ENCODE data around the gene IFT25. TPM values are rescaled to one million over a fixed set of nuclear protein-coding genes. Genes with fewer than 3 reads are reported as not detected.

Gene IFT25
- total and polyA plus RNA-seq, 2 donors (not counting 1 experiment from before 2014, with no cell fraction given), result 27.6 to 37.6 TPM

DNA sequence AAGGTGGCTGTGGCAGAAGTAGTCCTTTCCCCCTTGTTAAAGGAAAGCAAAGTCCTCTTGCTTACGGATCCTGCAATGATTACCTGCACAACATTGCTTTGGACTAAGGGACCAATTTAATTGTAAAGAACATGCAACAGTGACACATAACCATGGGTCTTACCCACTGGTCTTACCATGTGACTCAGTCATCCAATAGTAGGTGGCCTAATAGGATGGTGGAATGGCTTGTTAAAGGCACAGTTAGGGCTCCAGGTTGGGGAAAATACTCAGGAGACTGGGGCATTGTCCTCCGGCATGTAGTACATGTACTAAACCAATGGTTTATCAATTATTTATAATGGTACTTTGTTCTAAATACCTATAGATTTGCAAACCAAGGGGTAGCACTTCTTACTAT lies 53.8 kb downstream of the IFT25 start:
- TF ChIP-seq CTCF (conservative IDR thresholded peaks at IDR 0.05 in 1 of 2, IDR thresholded peaks at IDR 0.05 in 1 of 2; ENCODE audit: low read depth in 1 of 2, low read length in 2 of 2), result no peak
- TF ChIP-seq EZH2 (IDR thresholded peaks at IDR 0.05; ENCODE audit: low read length, missing control alignments), result no peak
- H3K9ac ChIP-seq (ENCODE audit: insufficient read depth, low read length), result no peak overlapping the region
- H3K4me2 ChIP-seq (ENCODE audit: extremely low read depth, insufficient read depth, low read length), result no peak overlapping the region
- H3K4me3 ChIP-seq (replicated peaks in 1 of 4; ENCODE audit: control extremely low read depth in 1 of 4, insufficient read depth in 1 of 4, low read depth in 3 of 4, low read length in 4 of 4), result no peak overlapping the region
- H3K27me3 ChIP-seq (ENCODE audit: control insufficient read depth, insufficient read depth, low read length), result no peaks in the 10 kb centered on the region
- H2AFZ ChIP-seq (ENCODE audit: low read length), result no peak overlapping the region
- no peaks in the 10 kb centered on the region for H3K36me3 ChIP-seq (ENCODE audit: control insufficient read depth, insufficient read depth, low read length)
- peaks cover 2% of the 10 kb centered on the region for H3K79me2 ChIP-seq (ENCODE audit: control insufficient read depth, insufficient read depth, low read length)
- peaks cover 5% of the 10 kb centered on the region for H3K4me1 ChIP-seq (ENCODE audit: control insufficient read depth, extremely low read depth, insufficient read depth, low read length)
- no peak for DNase-seq (ENCODE audit: low read depth in 2 of 2)
- no peaks in the 10 kb centered on the region for H3K9me3 ChIP-seq (ENCODE audit: control insufficient read depth, insufficient read depth, low read depth, low read length)
- H3K27ac ChIP-seq (ENCODE audit: insufficient read depth, low read length), result no peak overlapping the region
- no peaks in the 10 kb centered on the region for H4K20me1 ChIP-seq (ENCODE audit: control insufficient read depth, extremely low read depth, insufficient read depth, low read length)

- H3K4me2 ChIP-seq (ENCODE audit: extremely low read depth, insufficient read depth, low read length), result no peak overlapping the region
- H3K36me3 ChIP-seq (ENCODE audit: control insufficient read depth, insufficient read depth, low read length), result no peaks in the 10 kb centered on the region
- no peak overlapping the region for H3K27ac ChIP-seq (ENCODE audit: insufficient read depth, low read length)
- no peak overlapping the region for H3K4me3 ChIP-seq (replicated peaks in 1 of 4; ENCODE audit: control extremely low read depth in 1 of 4, insufficient read depth in 1 of 4, low read depth in 3 of 4, low read length in 4 of 4)
- no peak overlapping the region for H2AFZ ChIP-seq (ENCODE audit: low read length)
- no peak overlapping the region for H3K9ac ChIP-seq (ENCODE audit: insufficient read depth, low read length)
- no peaks in the 10 kb centered on the region for H3K9me3 ChIP-seq (ENCODE audit: control insufficient read depth, insufficient read depth, low read depth, low read length)
- TF ChIP-seq EZH2 (IDR thresholded peaks at IDR 0.05; ENCODE audit: low read length, missing control alignments), result no peak
- TF ChIP-seq CTCF (conservative IDR thresholded peaks at IDR 0.05 in 1 of 2, IDR thresholded peaks at IDR 0.05 in 1 of 2; ENCODE audit: low read depth in 1 of 2, low read length in 2 of 2), result no peak
- peaks cover 2% of the 10 kb centered on the region for H3K79me2 ChIP-seq (ENCODE audit: control insufficient read depth, insufficient read depth, low read length)
- H3K27me3 ChIP-seq (ENCODE audit: control insufficient read depth, insufficient read depth, low read length), result no peaks in the 10 kb centered on the region
- H4K20me1 ChIP-seq (ENCODE audit: control insufficient read depth, extremely low read depth, insufficient read depth, low read length), result no peaks in the 10 kb centered on the region
- peaks cover 5% of the 10 kb centered on the region for H3K4me1 ChIP-seq (ENCODE audit: control insufficient read depth, extremely low read depth, insufficient read depth, low read length)
- DNase-seq (ENCODE audit: low read depth in 2 of 2), result no peak
Observed at GRCh38 chr1:53891018-53891417, 54.5 kb downstream of the IFT25 start.

DNA sequence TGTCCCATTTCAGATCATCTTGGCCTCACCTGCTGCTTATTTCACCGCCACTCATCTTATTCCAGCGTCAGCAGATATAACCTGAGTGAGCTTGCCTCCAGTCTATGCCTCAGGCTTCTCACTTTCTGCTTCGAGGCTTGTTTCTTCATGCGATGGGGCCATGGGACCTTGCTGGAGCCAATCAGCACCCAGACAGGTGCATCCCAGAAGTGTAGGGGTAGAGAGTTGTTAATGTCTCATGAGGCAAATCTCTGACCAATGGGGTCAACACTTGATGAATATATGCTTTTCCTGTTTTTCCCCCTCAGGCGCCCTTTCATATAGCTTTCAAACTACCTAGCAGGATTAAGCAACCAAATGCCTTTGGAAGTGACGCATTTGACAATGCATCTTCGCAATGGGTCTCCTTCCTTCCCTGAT lies 55.0 kb downstream of the IFT25 start:
- Histone ChIP-seq H3K79me2 (ENCODE audit: control insufficient read depth, insufficient read depth, low read length) (peaks cover 2% of the 10 kb centered on the region), H3K4me2 (ENCODE audit: extremely low read depth, insufficient read depth, low read length) (peak overlapping the region; percentile 69), H3K27me3 (ENCODE audit: control insufficient read depth, insufficient read depth, low read length) (no peaks in the 10 kb centered on the region), H3K9ac (ENCODE audit: insufficient read depth, low read length) (no peak overlapping the region), H3K27ac (ENCODE audit: insufficient read depth, low read length) (peak overlapping the region; percentile 89), H2AFZ (ENCODE audit: low read length) (peak overlapping the region; percentile 15), H3K4me1 (ENCODE audit: control insufficient read depth, extremely low read depth, insufficient read depth, low read length) (peaks cover 5% of the 10 kb centered on the region), H3K9me3 (ENCODE audit: control insufficient read depth, insufficient read depth, low read depth, low read length) (no peaks in the 10 kb centered on the region), H3K36me3 (ENCODE audit: control insufficient read depth, insufficient read depth, low read length) (no peaks in the 10 kb centered on the region), H3K4me3 (replicated peaks in 1 of 4; ENCODE audit: control extremely low read depth in 1 of 4, insufficient read depth in 1 of 4, low read depth in 3 of 4, low read length in 4 of 4) (peak overlapping the region in 3 of 4 experiments; percentile 90 to 98 (median 97)), H4K20me1 (ENCODE audit: control insufficient read depth, extremely low read depth, insufficient read depth, low read length) (no peaks in the 10 kb centered on the region)
- DNase-seq (ENCODE audit: low read depth in 2 of 2), result no peak
- TF ChIP-seq EZH2 (IDR thresholded peaks at IDR 0.05; ENCODE audit: low read length, missing control alignments), result no peak
- TF ChIP-seq CTCF (conservative IDR thresholded peaks at IDR 0.05 in 1 of 2, IDR thresholded peaks at IDR 0.05 in 1 of 2; ENCODE audit: low read depth in 1 of 2, low read length in 2 of 2), result no peak
